OCI-LY3 (cell line): ENCODE data around the gene HERPUD1.

Source experiments
- H2AFZ ChIP-seq: fragments of 200-600, 300-600 bp; shearing (Covaris generic); 2 replicates; pipeline ENCODE4 v1.6.0; 2014; ENCODE audit warnings: antibody characterized with exemption, low read depth, low read length
- H3K27ac ChIP-seq: fragments of 200-600, 300-600 bp; sonication (generic); 2 replicates; pipeline ENCODE4 v1.5.1; 2014; ENCODE audit warnings: mild to moderate bottlenecking, low read length, moderate library complexity, mixed read lengths
- H3K27me3 ChIP-seq: fragments of 200-600, 300-600 bp; sonication (generic); 2 replicates; pipeline ENCODE4 v1.6.1; 2014; ENCODE audit warnings: low read depth, low read length, mixed read lengths
- H3K36me3 ChIP-seq: fragments of 200-600, 300-600 bp; sonication (generic); replicated peaks from 2 replicates; pipeline ENCODE3; 2014; ENCODE audit warnings: low read depth, low read length, mixed read lengths
- H3K4me1 ChIP-seq: fragments of 300-600, 200-600 bp; sonication (generic); 2 replicates; pipeline ENCODE4 v1.6.1; 2014; ENCODE audit warnings: low read length, mixed read lengths
- H3K4me2 ChIP-seq: fragments of 200-600, 300-600 bp; sonication (generic); 2 replicates; pipeline ENCODE4 v1.6.1; 2014; ENCODE audit warnings: low read length, mixed read lengths
- H3K4me3 ChIP-seq: fragments of 300-600, 200-600 bp; sonication (generic); 2 replicates; pipeline ENCODE4 v1.5.1; 2014; ENCODE audit warnings: antibody characterized with exemption, mild to moderate bottlenecking, low read length, moderate library complexity
- H3K79me2 ChIP-seq: fragments of 300-600, 200-600 bp; shearing (Covaris generic); 2 replicates; pipeline ENCODE4 v1.6.1; 2014; ENCODE audit warnings: mild to moderate bottlenecking, low read length, mixed read lengths
- H3K9ac ChIP-seq: fragments of 300-600, 200-600 bp; shearing (Covaris generic); 2 replicates; pipeline ENCODE4 v1.6.0; 2014; ENCODE audit warnings: mild to moderate bottlenecking, low read length, moderate library complexity
- H3K9me3 ChIP-seq: fragments of 200-600, 300-600 bp; shearing (Covaris generic); 2 replicates; pipeline ENCODE4 v1.6.1; 2014; ENCODE audit warnings: low read length, mixed read lengths; ENCODE audit not compliant: insufficient read depth
- H4K20me1 ChIP-seq: fragments of 200-600, 300-600 bp; sonication (generic); 2 replicates; pipeline ENCODE4 v1.6.1; 2016; ENCODE audit warnings: low read length, mixed read lengths; ENCODE audit not compliant: insufficient read depth
- CTCF ChIP-seq: fragments of 200-600, 300-600 bp; sonication (generic); IDR thresholded peaks from 2 replicates; pipeline ENCODE4 v1.5.1; 2014; ENCODE audit warnings: antibody characterized with exemption, low read length, low read depth
- EZH2phosphoT487 ChIP-seq: fragments of 200-600 bp; shearing (Covaris generic); IDR thresholded peaks from 2 replicates; pipeline ENCODE4 v1.6.1; 2018; ENCODE audit warnings: antibody characterized with exemption, mixed run types, low read depth

HERPUD1 gene

DNA sequence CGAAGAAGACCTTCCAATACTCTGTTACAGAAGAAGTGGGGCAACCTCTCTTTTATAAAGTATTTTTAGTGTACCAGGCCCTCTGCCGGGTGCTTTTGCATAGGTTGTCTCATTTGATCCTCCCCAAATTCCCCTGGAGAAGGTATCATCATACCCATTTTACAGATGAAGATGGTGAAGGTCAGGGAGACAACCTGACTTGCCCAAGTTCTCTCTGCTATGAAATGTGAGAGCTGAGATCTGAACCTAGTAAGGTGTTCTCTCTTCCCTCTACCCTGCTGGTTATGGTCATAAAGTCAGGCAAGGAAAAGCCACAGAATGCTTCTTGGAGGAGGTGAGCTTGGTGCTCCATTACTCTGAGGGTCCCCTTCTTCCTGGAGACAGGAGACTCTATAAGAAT lies 28.1 kb upstream of the HERPUD1 start:
- Histone ChIP-seq H3K4me2 (no peak overlapping the region), H3K4me3 (no peak overlapping the region), H3K79me2 (no peaks in the 10 kb centered on the region), H3K27me3 (no peaks in the 10 kb centered on the region; the same call in 1 of the 2 replicates), H3K9ac (no peak overlapping the region), H3K36me3 (peaks cover 10% of the 10 kb centered on the region), H3K27ac (no peak overlapping the region), H2AFZ (no peak overlapping the region), H3K4me1 (peaks cover 8% of the 10 kb centered on the region), H3K9me3 (no peaks in the 10 kb centered on the region), H4K20me1 (no peaks in the 10 kb centered on the region)
- TF ChIP-seq CTCF, result no peak
- no peak for TF ChIP-seq EZH2phosphoT487

GRCh38 chr16:56907401-56907800 lies 24.5 kb upstream of the HERPUD1 start:
- no peak overlapping the region for H3K27ac ChIP-seq
- TF ChIP-seq CTCF (no peak), EZH2phosphoT487 (no peak)
- no peaks in the 10 kb centered on the region for H3K9me3 ChIP-seq
- no peak overlapping the region for H3K4me3 ChIP-seq
- H2AFZ ChIP-seq, result no peak overlapping the region
- no peak overlapping the region for H3K9ac ChIP-seq
- H3K79me2 ChIP-seq, result no peaks in the 10 kb centered on the region
- H3K4me1 ChIP-seq, result peaks cover 22% of the 10 kb centered on the region
- no peaks in the 10 kb centered on the region for H4K20me1 ChIP-seq
- peaks cover 4% of the 10 kb centered on the region for H3K36me3 ChIP-seq
- H3K4me2 ChIP-seq, result no peak overlapping the region
- H3K27me3 ChIP-seq, result no peaks in the 10 kb centered on the region

- no peaks in the 10 kb centered on the region for H3K9me3 ChIP-seq
- no peak overlapping the region for H3K4me2 ChIP-seq
- no peak overlapping the region for H3K9ac ChIP-seq
These were observed 22.4 kb upstream of the HERPUD1 start for GRCh38 chr16:56909527-56909979.

DNA sequence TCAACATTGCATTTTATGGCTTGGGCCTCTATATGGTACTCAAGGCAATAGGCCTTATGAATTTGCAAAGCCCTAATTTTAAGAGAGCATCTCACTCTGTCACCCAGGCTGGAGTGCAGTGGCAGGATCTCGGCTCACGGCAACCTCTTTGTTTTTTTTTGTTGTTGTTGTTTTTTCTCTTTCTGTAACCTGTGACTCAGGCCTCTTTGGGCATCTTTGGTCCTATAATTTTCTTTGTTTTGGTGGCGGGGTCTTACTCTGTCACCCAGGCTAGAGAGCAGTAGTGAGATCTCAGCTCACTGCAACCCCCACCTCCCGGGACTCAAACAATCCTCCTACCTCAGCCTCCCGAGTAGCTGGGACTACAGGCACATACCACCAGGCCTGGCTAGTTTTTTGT lies 21.8 kb upstream of the HERPUD1 start:
- H3K79me2 ChIP-seq, result no peaks in the 10 kb centered on the region
- H2AFZ ChIP-seq, result no peak overlapping the region
- TF ChIP-seq EZH2phosphoT487, result no peak
- TF ChIP-seq CTCF, result no peak
- no peak overlapping the region for H3K27ac ChIP-seq
- H3K4me3 ChIP-seq, result no peak overlapping the region
- no peak overlapping the region for H3K4me2 ChIP-seq
- H3K9me3 ChIP-seq, result no peaks in the 10 kb centered on the region
- no peak overlapping the region for H3K9ac ChIP-seq
- H3K36me3 ChIP-seq, result no peaks in the 10 kb centered on the region
- H4K20me1 ChIP-seq, result no peaks in the 10 kb centered on the region
- no peaks in the 10 kb centered on the region for H3K27me3 ChIP-seq
- peaks cover 37% of the 10 kb centered on the region for H3K4me1 ChIP-seq

More at GRCh38 chr16:56909527-56909979, 22.4 kb upstream of the HERPUD1 start:
- Histone ChIP-seq H3K27ac (no peak overlapping the region), H3K4me1 (peaks cover 35% of the 10 kb centered on the region), H4K20me1 (no peaks in the 10 kb centered on the region), H3K4me3 (no peak overlapping the region), H3K36me3 (peaks cover 2% of the 10 kb centered on the region), H3K27me3 (no peaks in the 10 kb centered on the region), H2AFZ (no peak overlapping the region), H3K79me2 (no peaks in the 10 kb centered on the region)
- TF ChIP-seq CTCF (no peak), EZH2phosphoT487 (no peak)
